ENCODE data around the gene PRKN.

Gene PRKN

DNA sequence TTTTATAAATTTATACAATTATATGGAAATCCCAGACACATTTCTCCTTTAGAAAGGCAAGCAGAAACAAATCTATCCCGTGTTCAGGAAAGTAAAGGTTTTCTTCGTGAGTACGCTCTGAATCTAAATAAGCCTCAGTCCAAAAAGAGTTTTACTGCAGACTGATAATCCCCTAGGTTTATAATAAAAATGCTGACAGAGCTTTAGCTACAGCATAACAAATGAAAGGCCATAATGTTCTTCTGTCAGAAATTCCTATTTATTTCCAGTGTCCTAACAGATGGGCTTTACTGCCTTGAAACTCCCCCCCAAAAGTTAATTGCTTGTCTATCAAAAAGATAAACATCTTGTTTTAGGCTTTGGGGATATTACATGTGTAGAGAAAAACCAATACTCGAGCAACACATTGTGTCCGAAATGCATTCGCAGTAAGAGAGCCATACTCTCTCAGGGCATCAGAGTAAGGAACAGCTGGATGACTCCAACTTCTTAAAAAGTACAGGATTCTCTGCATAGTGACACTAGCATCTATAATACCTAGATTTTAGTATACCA is 109.0 kb downstream of the PRKN start:
- TF ChIP-seq, protein P1, sequence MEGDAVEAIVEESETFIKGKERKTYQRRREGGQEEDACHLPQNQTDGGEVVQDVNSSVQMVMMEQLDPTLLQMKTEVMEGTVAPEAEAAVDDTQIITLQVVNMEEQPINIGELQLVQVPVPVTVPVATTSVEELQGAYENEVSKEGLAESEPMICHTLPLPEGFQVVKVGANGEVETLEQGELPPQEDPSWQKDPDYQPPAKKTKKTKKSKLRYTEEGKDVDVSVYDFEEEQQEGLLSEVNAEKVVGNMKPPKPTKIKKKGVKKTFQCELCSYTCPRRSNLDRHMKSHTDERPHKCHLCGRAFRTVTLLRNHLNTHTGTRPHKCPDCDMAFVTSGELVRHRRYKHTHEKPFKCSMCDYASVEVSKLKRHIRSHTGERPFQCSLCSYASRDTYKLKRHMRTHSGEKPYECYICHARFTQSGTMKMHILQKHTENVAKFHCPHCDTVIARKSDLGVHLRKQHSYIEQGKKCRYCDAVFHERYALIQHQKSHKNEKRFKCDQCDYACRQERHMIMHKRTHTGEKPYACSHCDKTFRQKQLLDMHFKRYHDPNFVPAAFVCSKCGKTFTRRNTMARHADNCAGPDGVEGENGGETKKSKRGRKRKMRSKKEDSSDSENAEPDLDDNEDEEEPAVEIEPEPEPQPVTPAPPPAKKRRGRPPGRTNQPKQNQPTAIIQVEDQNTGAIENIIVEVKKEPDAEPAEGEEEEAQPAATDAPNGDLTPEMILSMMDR (IDR thresholded peaks at IDR 0.05; ENCODE audit: extremely low read depth, insufficient read depth, missing control alignments): no peak
- no peak for DNase-seq (ENCODE audit: low spot score)
- in situ Hi-C loops (cut with MboI; ENCODE audit: low pct_unique_long_range_greater_than_20kb, low sequenced_read_pairs, unreplicated experiment): no loop called here

DNA sequence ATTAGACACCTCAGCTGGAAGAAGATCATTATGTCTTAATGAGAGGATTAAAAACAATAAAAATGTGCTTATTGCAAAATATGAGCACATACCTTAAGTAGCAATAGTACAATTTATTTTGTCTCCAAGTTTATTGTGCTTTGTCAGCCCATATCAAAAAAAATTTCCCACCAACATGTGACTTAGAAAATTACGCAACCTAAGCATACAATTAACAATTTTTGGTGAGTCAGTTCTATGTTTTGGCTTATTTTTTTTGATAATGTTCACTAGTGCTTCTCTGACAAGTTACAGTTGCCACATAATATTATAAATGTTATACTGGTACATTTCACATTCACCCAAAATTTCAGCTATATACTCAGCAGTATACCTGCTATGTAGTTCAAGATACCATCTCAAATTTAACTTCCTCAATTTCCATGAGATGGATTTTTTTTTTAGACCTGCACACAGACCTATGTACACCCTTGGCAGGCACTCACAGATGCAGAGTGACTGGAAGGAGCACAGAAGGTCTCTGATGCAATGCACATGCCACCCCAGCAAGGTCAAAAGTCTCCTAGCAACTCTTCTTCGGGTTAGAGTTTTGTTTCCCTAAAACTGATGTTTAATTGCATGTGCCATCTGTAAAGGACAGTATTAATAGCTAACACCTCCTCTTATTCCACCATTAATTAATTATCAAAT is 112.4 kb downstream of the PRKN start:
- TF ChIP-seq, protein P1 (IDR thresholded peaks at IDR 0.05; ENCODE audit: extremely low read depth, insufficient read depth, missing control alignments): no peak
- in situ Hi-C loops (cut with MboI; ENCODE audit: low pct_unique_long_range_greater_than_20kb, low sequenced_read_pairs, unreplicated experiment): no loop called here
- no peak for DNase-seq (ENCODE audit: low spot score)

DNA sequence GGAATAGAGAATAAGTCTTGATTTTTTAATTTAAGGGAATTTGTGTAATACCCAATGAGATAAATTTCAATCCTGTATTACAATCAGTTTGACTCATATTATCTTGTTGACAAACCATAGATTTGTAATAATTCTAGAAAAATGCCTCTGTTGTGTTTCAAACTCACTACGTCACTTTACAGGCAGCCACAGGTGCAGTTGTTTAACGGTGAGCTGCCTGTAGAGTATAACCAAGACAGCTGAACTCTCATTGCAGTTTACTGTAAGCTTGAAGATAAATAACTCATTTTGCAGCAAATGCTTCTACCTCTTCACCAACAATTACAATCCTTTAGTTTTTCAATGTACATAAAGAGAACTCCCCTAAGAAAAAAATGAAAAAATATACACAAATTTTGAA is 114.3 kb downstream of the PRKN start:
- in situ Hi-C loops (cut with MboI; ENCODE audit: low pct_unique_long_range_greater_than_20kb, low sequenced_read_pairs, unreplicated experiment): no loop called here
- DNase-seq (ENCODE audit: low spot score): no peak
- TF ChIP-seq, protein P1 (IDR thresholded peaks at IDR 0.05; ENCODE audit: extremely low read depth, insufficient read depth, missing control alignments): no peak

DNA sequence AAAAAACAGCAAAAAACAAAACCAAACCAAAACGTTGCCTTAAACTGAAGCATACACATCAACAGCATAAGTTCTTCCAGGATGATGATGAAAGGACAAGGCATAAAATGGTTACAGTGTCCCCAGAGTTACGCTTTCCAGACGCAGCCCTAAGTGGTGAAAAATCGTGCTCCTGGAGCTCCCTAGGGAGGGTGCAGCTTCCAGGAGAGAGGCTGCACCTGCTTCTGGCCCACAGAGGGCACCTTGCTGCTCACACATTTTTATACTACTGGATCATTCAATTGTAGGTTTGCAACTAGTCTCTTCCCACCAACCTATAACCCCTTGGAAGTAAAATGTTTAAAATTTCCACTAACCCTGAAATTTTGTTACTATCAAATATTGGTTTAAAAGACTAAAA is 115.0 kb downstream of the PRKN start:
- no peak for DNase-seq (ENCODE audit: low spot score)
- TF ChIP-seq, protein P1 (IDR thresholded peaks at IDR 0.05; ENCODE audit: extremely low read depth, insufficient read depth, missing control alignments): no peak
- in situ Hi-C loops (cut with MboI; ENCODE audit: low pct_unique_long_range_greater_than_20kb, low sequenced_read_pairs, unreplicated experiment): no loop called here

DNA sequence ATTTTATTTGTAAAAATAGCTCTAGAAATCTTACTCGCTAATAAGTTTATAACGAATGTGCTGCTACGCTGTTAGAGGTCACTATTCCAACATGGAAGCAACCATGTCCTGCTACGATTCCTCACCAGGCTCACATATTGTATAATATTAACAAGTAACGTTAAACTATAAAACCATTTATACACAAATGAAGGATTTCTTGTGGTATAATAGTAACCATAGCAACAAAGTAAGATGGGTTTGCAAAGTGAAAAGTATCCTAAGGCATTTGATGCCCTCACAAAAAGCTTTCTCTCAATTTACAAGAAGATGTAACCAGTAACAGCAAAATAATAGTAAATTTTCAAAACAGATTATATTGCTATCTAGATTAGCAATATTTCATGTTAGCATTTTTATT is 117.2 kb downstream of the PRKN start:
- in situ Hi-C loops (cut with MboI; ENCODE audit: low pct_unique_long_range_greater_than_20kb, low sequenced_read_pairs, unreplicated experiment): no loop called here
- TF ChIP-seq, protein P1 (IDR thresholded peaks at IDR 0.05; ENCODE audit: extremely low read depth, insufficient read depth, missing control alignments): no peak
- no peak for DNase-seq (ENCODE audit: low spot score)

DNA sequence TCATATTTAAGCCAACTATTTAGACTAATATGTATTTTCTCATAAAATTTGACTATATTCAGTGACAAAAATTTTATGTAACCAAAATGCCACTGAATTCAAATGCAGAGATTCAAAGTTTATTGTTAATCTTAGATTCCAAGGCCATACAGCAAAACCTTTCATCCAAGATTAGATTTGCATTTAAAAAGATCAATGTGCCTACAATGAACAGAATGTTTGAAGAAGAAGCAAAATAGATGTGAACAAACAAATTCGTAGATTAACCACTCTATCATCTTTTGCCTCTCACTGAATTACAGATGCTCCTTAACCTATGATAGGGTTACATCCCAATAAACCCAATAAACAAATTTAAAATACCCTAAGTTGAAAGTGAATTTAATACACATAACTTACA is 121.7 kb downstream of the PRKN start:
- no peak for DNase-seq (ENCODE audit: low spot score)
- in situ Hi-C loops (cut with MboI; ENCODE audit: low pct_unique_long_range_greater_than_20kb, low sequenced_read_pairs, unreplicated experiment): no loop called here

More for the DNA sequence above, 121.7 kb downstream of the PRKN start:
- TF ChIP-seq, protein P1 (IDR thresholded peaks at IDR 0.05; ENCODE audit: extremely low read depth, insufficient read depth, missing control alignments): no peak
